Activated CD8-positive, alpha-beta memory T cell treated with anti-CD3 and anti-CD28 coated beads, Interleukin-2, amount 10 ng/mL, durations not matched to agents 7 days and 5 days (primary cell): ENCODE data around the gene FOXP3. TPM values are rescaled to one million over a fixed set of nuclear protein-coding genes. Genes with fewer than 3 reads are reported as not detected.
A peak's percentile ranks its signal among the peaks of the same experiment; 100 is the strongest.

Experiments
- ATAC-seq: fragments of 150-1000 bp; cut with Tn5 transposase; one replicate; pipeline ENCODE4 v1.10.0; 2021; ENCODE audit warnings: moderate library complexity
- CTCF ChIA-PET: fragments of 350-600 bp; sonication (Branson Sonifier 250); formaldehyde crosslinking; loops from one replicate; lab custom pipeline; 2021; ENCODE audit warnings: antibody characterized with exemption; lab: Charles Lee
- DNase-seq: peaks from one replicate; pipeline ENCODE4 v3.0.0-alpha.2; 2020
- H3K27ac Mint-ChIP-seq: one replicate; pipeline ENCODE4 v1.8.0; 2021; ENCODE audit warnings: mild to moderate bottlenecking, mixed read lengths
- H3K27me3 Mint-ChIP-seq: one replicate; pipeline ENCODE4 v1.8.0; 2021; ENCODE audit warnings: mixed read lengths
- H3K36me3 Mint-ChIP-seq: one replicate; pipeline ENCODE4 v1.8.0; 2021; ENCODE audit warnings: mild to moderate bottlenecking, mixed read lengths
- H3K4me1 Mint-ChIP-seq: one replicate; pipeline ENCODE4 v1.8.0; 2021; ENCODE audit warnings: mixed read lengths
- H3K4me3 Mint-ChIP-seq: one replicate; pipeline ENCODE4 v1.8.0; 2021; ENCODE audit warnings: mild to moderate bottlenecking, moderate library complexity, mixed read lengths
- H3K9me3 Mint-ChIP-seq: one replicate; pipeline ENCODE4 v1.8.0; 2022; ENCODE audit warnings: low read depth, mixed read lengths
- total RNA-seq, 2 experiments: library from RNA; stranded (reverse); gene quantifications; one replicate each; pipeline ENCODE4 v1.2.3, GENCODE V29; 2021

FOXP3 gene
- total RNA-seq, 2 experiments from 2014 or later: 26.8 to 82.1 TPM

DNA sequence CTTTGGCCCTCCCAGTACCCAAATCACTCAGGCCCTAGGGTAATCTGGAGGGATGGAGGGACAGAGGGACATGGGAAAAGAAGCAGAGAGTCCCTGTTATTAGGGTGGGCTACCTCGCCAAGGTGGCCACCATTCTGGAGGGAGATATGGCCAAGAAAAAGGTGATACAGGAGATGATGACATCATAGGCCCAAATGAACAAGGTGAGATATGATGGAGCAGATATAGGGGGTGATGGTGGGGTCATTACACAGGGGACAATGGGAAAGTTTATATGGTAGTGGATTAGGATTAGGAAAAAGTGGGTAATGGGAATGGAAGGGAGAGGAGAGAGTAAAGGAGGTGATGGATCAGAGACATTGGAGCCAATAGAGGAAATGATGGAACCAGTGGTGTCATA is 51.6 kb downstream of the FOXP3 start:
- H3K27me3 Mint-ChIP-seq: no peaks in the 10 kb centered on the region
- H3K36me3 Mint-ChIP-seq: no peaks in the 10 kb centered on the region
- no peak overlapping the region for H3K4me3 Mint-ChIP-seq
- no peaks in the 10 kb centered on the region for H3K9me3 Mint-ChIP-seq
- no peak for DNase-seq
- H3K27ac Mint-ChIP-seq: no peak overlapping the region
- CTCF ChIA-PET: no interaction called here
- ATAC-seq: no peak
- H3K4me1 Mint-ChIP-seq: no peaks in the 10 kb centered on the region

DNA sequence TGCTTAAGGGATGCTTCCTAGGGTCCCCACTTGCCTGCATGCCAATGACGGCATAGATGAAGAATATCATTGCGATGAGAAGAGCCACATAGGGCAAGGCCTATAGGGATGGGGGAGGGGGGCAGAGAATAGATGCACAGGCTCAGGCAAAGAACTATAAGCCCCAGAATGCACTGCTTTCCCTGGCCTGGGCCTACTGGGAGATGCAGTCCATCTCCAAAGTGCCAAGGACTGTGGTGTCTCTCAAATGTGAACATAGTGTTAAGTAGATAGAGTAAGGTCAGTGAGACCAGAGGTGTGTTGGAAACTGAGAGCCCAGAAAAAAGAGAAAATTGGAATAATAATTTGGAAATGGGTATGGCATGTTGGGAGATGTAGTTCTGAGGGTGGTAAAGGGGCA is 52.3 kb downstream of the FOXP3 start:
- ATAC-seq (no peak), DNase-seq (no peak)
- no peaks in the 10 kb centered on the region for H3K36me3 Mint-ChIP-seq
- H3K27me3 Mint-ChIP-seq: no peaks in the 10 kb centered on the region
- H3K4me1 Mint-ChIP-seq: no peaks in the 10 kb centered on the region
- CTCF ChIA-PET: no interaction called here
- no peaks in the 10 kb centered on the region for H3K9me3 Mint-ChIP-seq
- no peak overlapping the region for H3K4me3 Mint-ChIP-seq
- H3K27ac Mint-ChIP-seq: peak overlapping the region; percentile 46

DNA sequence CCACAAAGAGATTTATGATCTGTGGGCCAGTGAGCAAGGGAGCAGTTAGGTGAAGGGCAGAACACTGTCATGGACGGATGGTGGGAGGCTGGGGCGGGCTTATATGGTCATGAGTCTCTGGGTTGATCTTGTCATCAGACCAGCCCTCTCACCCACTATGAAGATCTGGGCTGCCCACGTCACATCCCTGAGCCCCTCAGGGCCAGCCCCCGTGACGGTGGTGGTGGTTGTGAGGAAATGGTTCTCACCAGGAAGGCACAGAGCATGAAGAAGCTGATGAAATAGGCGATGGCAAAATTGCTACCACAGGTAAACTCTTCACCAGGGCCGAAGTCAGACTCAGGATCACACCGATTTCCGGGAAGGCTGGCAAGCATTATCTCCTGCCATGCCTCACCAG is 53.4 kb downstream of the FOXP3 start:
- Mint-ChIP-seq H3K27ac (no peak overlapping the region), H3K27me3 (no peaks in the 10 kb centered on the region), H3K9me3 (no peaks in the 10 kb centered on the region), H3K4me3 (no peak overlapping the region), H3K4me1 (no peaks in the 10 kb centered on the region), H3K36me3 (no peaks in the 10 kb centered on the region)
- CTCF ChIA-PET: no interaction called here
- no peak for ATAC-seq
- no peak for DNase-seq

DNA sequence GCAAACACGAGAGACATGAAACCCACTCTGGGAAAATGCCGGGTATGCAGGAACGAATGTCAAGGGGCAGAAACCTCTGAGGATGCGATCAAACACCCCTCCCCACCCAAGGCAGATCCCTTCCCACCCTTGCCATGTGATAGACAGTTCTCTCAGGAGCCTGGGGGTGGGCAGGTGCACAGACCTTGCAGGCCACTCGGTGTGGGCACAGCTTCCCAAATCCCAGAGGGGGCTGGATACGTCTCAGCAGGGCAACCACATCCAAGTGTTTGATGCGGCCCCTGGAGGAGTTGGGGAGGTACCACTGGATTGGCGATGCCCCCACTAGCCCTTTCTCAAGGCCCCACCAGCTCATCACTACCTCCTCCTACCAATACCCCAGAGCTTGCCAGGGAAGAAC is 54.1 kb downstream of the FOXP3 start:
- H3K9me3 Mint-ChIP-seq: no peaks in the 10 kb centered on the region
- ATAC-seq (no peak), DNase-seq (no peak)
- H3K36me3 Mint-ChIP-seq: no peaks in the 10 kb centered on the region
- H3K4me1 Mint-ChIP-seq: no peaks in the 10 kb centered on the region
- H3K27me3 Mint-ChIP-seq: no peaks in the 10 kb centered on the region
- CTCF ChIA-PET: interaction anchor here (1.7 kb wide), 1 partner anchor 18 kb away, joined by 5 read pairs; no protein-coding TSS in a partner anchor
- no peak overlapping the region for H3K4me3 Mint-ChIP-seq
- H3K27ac Mint-ChIP-seq: no peak overlapping the region

DNA sequence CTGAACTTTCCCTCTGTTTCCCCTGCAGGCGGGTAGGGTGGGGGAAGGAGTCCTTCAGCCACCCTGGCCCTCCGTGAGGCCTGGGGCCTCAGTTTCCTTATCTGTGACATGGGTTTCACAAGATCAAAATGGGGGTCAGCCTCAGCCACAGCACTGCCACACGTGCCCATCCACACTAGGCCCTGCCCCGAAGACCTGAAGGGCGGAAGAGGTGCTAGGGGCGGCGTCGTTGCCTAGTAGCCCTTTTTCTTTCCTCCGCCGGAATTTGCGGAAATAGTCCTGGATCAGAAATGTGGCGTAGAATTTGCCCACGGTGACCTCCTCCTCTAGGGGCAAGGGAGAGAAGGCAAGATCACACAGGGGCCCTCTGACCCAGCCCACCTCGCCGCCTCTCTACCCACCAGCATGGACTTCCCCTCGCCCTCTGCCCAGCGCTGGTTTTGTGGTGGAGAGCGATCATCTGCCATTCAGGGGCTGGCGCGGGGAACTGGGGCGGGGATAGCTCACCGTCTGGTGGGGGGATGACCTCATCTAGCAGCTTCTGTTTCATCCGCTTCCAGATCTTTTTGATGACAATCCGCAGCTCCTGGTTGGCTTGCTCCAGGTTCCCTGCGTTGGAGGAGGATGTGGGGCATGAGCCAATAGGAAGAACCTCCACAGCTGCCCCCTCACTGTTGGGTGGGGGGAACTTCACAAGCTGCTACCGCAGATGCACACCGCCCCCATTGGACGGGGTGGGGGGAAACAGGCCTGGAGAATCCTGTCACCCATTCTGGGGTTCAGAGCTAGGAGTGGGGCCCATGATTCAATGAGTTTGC is 54.9 kb downstream of the FOXP3 start:
- Mint-ChIP-seq H3K27me3 (no peaks in the 10 kb centered on the region), H3K4me1 (no peaks in the 10 kb centered on the region), H3K9me3 (no peaks in the 10 kb centered on the region), H3K36me3 (no peaks in the 10 kb centered on the region), H3K4me3 (no peak overlapping the region), H3K27ac (no peak overlapping the region)
- CTCF ChIA-PET: interaction anchor here (1.7 kb wide), 1 partner anchor 17 kb away, joined by 5 read pairs; no protein-coding TSS in a partner anchor
- DNase-seq (no peak), ATAC-seq (no peak)

DNA sequence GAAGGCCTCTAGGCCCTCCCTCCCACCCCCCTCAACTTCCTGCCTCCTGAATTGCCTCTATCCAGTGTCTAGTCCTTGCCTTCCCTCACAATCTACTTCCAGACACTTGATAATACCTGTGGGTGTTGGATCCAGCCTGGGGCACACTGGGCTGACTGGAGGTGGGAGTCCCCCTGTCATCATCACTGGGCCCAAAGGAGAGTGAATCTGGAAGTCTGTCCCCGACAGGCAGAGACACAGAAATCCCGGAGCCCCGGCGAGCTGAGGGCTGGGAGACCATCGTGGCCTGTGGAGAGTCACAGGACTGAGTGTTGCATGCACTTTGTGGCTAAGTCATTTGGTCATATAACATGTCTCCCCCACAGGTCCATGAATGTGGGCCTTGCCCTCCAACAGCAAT is 56.1 kb downstream of the FOXP3 start:
- no peak for ATAC-seq
- no peaks in the 10 kb centered on the region for H3K9me3 Mint-ChIP-seq
- H3K36me3 Mint-ChIP-seq: no peaks in the 10 kb centered on the region
- H3K4me1 Mint-ChIP-seq: no peaks in the 10 kb centered on the region
- CTCF ChIA-PET: interaction anchor here (1.7 kb wide), 1 partner anchor 16 kb away, joined by 5 read pairs; no protein-coding TSS in a partner anchor
- no peaks in the 10 kb centered on the region for H3K27me3 Mint-ChIP-seq
- H3K27ac Mint-ChIP-seq: no peak overlapping the region
- no peak overlapping the region for H3K4me3 Mint-ChIP-seq
- DNase-seq: no peak

DNA sequence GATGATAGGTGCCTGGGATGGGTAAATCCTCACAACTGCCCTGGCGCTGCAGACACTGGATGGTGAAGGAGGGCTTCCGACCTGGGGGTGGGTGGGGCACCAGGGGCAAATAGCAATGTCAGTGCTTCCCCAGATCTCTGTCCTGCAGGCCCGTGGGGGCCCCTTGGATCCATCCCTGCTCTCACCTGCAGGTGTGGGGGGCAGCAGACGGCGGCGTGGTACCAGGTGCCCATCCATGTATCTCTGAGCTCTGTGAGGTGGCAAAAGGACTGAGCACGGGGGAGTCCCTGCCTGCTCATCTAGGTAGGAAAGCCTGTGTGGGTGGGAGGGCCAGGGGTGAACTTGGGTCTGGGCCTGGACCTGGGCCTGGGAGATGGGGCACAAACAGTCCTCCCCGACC is 58.0 kb downstream of the FOXP3 start:
- ATAC-seq (no peak), DNase-seq (no peak)
- no peaks in the 10 kb centered on the region for H3K36me3 Mint-ChIP-seq
- no peak overlapping the region for H3K4me3 Mint-ChIP-seq
- CTCF ChIA-PET: no interaction called here
- peaks cover 1% of the 10 kb centered on the region for H3K4me1 Mint-ChIP-seq
- H3K27ac Mint-ChIP-seq: no peak overlapping the region
- H3K9me3 Mint-ChIP-seq: no peaks in the 10 kb centered on the region
- H3K27me3 Mint-ChIP-seq: no peaks in the 10 kb centered on the region

DNA sequence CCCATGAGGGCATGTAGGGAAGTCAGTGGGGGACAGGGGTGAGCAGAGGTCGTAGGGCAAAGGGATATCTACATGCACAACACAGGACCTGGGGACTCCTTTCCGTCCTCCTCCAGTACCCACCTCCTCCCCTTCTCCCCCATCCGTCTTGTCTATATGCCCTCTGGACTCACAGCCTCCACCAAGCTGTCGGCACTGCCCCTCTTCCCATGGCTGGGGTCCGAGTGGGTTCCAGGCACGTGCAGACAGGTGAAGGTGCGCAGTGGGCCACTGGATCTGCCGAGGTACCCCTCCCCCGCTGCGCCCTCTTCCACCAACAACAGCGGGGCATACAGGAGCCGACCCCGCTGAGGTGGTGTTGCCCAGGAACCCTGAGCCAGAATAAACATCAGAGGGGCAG is 59.1 kb downstream of the FOXP3 start:
- ATAC-seq (no peak), DNase-seq (no peak)
- CTCF ChIA-PET: no interaction called here
- Mint-ChIP-seq H3K4me1 (peaks cover 5% of the 10 kb centered on the region), H3K9me3 (no peaks in the 10 kb centered on the region), H3K36me3 (no peaks in the 10 kb centered on the region), H3K27ac (no peak overlapping the region), H3K27me3 (no peaks in the 10 kb centered on the region), H3K4me3 (no peak overlapping the region)

DNA sequence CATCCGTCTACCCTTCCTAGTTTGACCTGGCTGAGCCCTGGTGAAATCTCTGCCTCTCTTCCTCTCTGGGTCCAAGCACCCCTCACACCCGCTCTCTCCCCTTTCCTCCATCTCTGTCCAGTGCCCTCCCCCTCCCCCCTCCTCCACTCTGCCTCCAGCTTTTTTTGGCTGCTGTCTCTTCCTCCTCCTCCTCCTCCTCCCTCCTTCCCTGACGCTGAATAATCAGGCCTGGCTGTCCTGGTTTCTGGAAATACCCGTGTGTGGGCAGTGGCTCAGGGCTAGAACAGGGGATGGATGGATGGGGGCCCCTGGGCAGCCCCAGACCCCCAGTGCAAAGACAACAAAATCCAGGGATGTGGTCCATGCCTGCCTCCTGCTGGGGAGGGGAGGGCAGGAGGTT is 59.8 kb downstream of the FOXP3 start:
- Mint-ChIP-seq H3K4me3 (no peak overlapping the region), H3K9me3 (no peaks in the 10 kb centered on the region), H3K27ac (no peak overlapping the region), H3K27me3 (no peaks in the 10 kb centered on the region), H3K36me3 (no peaks in the 10 kb centered on the region), H3K4me1 (peaks cover 5% of the 10 kb centered on the region)
- ATAC-seq (no peak), DNase-seq (no peak)
- CTCF ChIA-PET: no interaction called here

DNA sequence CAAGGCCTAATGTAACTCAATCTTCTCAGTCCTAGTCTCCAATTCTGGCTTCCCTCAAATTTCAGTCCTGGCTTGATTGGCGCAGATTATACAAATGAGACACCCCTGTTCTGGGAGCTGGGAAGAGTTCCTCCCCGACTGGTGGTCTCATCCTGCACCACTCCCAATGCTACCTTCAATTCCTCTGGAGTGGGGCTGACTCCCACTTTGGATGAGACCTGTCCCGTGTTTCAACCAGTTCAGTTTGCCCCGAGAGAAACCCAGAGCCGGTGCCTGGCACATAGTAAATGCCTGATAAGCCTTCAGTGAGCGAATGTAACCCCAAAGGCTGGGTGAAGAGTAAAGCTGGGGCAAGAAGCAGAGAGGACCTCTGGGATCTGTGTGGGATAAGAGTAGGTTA is 60.5 kb downstream of the FOXP3 start:
- ATAC-seq (no peak), DNase-seq (no peak)
- Mint-ChIP-seq H3K4me1 (peaks cover 6% of the 10 kb centered on the region), H3K9me3 (no peaks in the 10 kb centered on the region), H3K4me3 (no peak overlapping the region), H3K27me3 (no peaks in the 10 kb centered on the region), H3K27ac (no peak overlapping the region), H3K36me3 (no peaks in the 10 kb centered on the region)
- CTCF ChIA-PET: no interaction called here

DNA sequence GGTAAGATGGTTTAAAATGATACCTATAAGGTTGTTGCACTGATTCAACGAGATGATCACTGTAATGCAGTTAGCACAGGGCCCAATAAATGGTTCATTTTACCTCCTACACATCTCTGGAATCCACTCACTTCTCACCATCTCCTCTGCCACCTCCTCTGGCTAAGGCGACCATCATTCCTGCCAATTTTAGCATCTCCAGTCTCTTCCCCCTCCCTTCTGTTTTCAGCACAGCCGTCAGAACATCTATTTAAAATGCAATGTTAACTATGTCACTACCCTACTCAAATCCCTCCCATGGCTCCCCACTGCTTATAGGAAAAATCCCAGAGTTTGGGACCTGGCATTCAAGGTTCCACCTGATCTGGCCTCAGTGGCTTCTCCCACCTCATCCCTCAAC is 61.0 kb downstream of the FOXP3 start:
- Mint-ChIP-seq H3K4me1 (peaks cover 11% of the 10 kb centered on the region), H3K27me3 (no peaks in the 10 kb centered on the region), H3K9me3 (no peaks in the 10 kb centered on the region), H3K27ac (no peak overlapping the region), H3K4me3 (no peak overlapping the region), H3K36me3 (no peaks in the 10 kb centered on the region)
- no peak for ATAC-seq
- no peak for DNase-seq
- CTCF ChIA-PET: no interaction called here

DNA sequence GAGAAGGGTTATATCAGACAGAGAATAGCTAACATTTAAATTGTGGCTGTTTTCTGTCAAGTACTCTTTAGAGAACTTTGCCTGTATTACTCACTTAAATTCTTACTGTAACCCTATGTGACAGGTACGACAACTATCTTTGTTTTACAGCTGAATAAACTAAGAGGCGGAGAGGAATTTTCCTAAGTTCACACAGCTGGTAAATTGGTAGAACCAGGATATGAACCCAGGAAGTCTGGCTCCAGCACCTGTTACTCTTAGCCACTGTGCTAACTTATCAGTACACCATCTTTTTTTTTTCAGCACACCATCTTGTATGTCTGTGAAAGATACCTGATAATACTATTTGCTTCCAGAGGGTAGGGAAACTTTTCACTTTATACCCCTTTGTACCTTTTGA is 62.5 kb downstream of the FOXP3 start:
- Mint-ChIP-seq H3K36me3 (no peaks in the 10 kb centered on the region), H3K27me3 (no peaks in the 10 kb centered on the region), H3K4me3 (no peak overlapping the region), H3K4me1 (peaks cover 16% of the 10 kb centered on the region), H3K27ac (no peak overlapping the region), H3K9me3 (no peaks in the 10 kb centered on the region)
- CTCF ChIA-PET: no interaction called here
- DNase-seq (no peak), ATAC-seq (no peak)
